Germinal center (tissue), 1 donor: ENCODE data around the gene ERMN.
A peak's percentile ranks its signal among the peaks of the same experiment; 100 is the strongest.

Experiments
- DNase-seq: peaks from one replicate; pipeline ENCODE4 v3.0.0; 2012; ENCODE audit warnings: mixed read lengths, low spot score

The ERMN gene

DNA sequence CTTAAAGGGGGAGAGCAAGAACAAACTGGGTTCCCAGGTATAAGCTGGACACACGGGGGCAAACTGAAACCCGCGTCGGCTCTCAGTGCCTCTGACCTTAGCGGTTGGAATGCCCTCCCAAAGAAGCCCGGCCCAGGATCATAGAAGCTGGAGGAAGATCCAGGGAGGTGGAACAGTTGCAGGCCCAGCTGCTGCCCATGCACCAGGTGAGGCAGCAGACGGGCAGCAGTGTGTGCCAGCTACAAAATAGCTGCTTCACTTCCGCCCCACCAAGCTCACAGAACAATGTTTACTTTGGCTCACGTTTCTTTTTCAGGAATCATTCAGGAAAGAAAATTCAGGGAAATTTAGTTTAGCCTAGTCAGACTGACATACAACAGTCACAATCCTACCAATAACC lies 3.9 kb upstream of the ERMN start:
- no peak for DNase-seq

DNA sequence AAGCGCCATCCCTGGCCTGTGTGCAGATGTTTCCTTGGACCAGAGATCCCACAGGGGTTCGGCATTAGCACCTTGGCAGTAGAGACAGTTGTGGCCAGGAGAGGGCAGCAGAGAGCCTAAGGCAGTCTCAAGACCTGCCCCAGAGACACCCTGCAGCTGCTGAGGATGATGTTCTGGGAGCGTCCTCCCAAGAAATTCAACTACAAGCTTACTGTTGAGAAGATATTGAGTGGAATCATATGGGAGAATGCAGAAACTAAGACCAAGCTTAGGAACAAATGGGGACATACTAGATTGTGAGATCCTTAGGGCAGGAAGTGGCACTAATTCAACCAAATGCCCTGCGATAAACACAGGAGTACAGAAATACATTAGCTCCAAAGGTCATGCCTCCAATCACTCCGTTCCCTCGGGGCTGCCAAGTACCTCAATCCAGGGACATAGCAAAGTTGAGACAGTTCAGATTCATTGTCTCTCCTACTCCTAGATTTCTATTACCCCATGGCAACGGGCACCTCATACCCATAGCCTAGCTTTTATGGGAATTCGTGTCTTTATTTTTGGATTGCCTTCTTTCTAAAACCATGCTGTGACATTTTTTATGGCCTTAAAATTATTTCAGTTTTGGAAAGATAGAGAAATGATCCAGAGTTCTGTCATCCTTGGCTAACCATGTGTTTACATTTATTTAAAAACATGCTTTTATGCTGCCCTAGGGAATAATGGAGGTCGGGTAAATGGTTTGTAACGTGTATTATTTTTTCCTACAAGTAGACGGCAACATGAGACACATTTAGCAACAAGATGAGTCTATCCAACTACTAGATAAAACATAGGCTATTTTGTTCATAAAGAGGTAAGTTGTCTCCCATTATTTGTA lies 2.2 kb upstream of the ERMN start:
- peak; percentile 82 for DNase-seq

DNA sequence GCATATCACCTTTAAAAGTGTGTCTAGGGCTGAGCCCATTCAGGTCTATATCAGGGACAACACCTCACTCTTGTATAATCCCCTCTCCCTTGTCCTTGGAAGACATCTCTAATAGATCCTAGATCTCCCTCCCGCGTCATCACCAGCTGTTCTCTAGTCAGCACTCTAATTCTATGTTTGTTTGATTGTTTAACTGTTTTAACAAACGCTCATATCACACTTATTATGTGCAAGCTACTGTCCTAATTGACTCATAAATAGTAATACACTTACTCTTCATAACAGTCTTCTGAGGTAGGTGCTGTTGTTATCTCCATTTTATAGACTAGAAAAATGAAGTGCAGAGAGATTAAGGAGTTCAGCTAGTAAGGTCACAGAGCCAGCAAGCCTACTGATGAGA lies 1.6 kb upstream of the ERMN start:
- DNase-seq: no peak

DNA sequence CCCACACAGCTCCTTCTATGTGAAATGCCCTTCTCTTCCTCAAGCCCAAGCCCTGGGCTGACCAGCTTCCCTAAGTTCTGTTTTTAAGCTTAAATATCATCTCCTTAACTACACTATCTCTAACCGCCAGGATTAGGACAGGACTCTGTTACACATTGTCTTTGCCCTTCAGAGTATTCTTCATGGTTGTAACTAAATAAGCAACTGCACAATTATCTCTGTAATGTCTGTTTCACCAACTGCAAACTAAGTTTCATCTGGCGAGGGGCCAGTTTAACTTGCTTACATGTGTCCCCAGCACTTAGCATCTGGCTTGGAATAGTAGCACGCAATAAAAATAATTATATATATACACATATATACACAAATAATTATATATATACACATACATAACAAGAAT lies 1.1 kb upstream of the ERMN start:
- DNase-seq: no peak

DNA sequence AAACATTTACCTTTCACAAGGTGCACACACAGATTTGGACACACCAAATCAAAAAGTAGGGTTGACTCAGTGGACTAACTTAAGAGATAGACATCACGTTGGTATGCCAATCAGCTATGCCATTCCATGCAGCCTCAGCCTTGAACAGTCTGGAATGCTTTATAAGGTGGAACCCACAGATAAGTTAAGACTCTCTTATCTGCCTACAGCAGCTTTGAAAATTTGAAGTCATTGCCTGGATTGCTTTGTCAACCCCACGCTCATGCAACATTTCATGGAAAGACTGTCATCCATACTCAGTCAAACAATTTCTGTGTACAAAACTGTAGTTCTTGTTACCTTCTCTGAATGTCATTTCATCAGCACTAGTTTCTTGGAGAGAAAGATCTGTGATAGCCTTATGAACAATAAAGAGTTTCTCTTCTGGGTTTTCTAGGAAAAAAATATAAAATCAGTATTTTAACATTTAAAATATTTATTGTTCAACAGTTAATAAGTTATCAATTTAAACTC lies 1.2 kb downstream of the ERMN start:
- DNase-seq: no peak

DNA sequence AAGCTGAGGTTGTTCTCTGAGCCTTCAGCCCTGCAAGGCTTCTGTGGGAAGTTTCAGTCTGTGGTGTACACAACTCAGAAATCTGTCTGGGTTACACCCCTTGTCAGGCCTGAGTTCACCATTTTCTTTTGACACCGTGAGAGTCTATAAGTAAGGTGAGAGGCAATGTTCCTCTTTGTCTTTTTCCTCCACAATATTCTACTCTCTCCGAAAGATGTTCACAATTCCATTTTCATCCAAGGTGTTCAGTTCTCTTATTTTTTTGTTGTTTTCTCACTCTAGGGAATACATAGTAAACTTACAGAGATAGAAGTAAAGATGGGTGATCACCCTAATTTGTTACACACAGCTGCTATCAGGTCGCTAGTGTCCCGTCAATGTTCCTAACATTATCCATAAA lies 3.2 kb downstream of the ERMN start:
- no peak for DNase-seq

DNA sequence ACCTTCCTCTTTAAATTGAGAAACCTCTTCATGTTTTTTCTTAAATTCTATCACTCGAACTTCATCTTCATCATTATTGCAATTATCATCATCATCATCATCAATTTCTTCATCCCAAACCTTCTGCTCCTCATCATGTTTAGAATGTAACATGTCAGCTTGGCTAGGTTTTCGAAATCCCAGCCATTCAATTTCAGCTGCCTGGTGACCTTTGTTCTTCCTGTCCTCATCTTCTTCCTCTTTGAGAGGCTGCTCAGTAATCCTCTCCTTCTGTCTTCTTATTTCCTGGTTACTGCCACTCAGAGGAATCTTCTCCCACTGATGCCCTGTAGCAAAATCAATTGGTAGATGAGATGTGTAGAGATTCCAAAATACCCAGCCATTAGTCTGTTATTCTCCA lies 4.2 kb downstream of the ERMN start:
- DNase-seq: no peak

DNA sequence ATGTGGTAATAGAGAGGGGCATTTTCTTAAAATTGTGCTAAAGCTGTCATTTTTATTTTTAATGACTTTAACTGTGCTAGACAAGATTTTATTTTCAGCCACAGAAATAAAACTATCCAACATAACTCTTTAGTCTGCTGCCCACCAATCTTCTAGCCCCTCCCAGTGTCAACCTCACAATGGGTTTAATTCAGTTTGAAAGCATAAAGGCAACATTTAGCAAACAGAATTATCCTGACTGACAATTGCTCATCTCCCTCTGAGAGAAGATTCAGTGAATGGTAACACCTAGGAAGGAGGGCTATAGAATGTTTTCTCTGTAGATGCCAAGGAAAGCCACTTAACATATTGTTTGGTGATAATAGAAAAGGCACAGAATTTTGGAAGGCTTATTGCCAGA lies 5.2 kb downstream of the ERMN start:
- no peak for DNase-seq

DNA sequence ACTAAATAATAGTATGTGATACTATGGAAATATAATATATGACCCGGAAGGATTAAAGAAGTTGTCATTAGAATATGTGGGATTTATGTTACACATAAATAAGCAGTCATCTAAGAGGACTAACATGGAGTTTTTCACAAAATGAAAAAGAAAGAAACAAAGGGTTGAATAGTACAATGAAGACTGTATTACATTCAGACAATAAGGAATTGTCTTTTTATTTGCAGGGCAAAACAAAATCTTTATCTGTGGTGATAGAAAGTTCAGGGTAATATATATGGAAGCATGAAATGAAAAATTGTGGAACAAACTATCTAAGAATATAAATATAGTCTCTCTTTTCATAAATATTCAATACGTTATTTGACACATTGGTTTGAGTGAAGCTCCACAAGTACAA lies 5.8 kb downstream of the ERMN start:
- DNase-seq: no peak

DNA sequence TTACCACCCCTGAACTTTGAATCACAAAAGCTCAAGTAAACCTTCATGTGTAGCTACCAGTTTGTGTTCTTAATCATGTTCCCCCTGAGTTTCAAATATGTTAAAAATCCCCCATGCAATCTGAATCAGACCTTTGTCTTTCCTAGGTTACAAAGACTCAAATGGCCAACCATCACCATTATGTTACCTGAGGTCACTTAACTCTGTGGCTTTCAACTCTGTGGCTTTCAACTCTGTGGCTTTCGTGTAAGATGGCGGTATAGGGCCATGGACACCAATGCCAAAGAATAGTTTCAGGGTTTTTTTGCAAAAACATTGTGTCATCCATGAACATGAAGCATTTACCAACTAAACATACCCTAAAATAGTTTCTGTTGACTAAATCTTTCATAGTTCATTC lies 6.7 kb downstream of the ERMN start:
- DNase-seq: no peak

DNA sequence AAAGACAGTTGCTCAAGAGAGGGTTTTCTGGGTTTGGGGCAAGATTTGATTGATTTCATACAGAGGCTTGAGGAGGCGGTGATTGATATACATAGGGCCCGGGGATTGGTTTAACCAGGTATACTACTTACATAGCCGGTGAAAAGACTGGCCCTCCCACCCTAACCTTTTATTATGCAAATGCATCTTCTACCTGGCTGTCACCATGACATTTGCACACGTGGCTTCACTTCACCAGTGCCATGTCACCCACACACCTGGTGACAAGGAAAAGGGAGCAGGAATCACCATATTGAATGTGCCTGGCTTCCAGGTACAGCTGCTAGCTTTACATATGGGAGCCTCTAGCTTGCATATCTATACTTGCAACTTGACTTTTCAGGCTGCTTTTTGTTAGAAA lies 9.7 kb downstream of the ERMN start:
- no peak for DNase-seq

DNA sequence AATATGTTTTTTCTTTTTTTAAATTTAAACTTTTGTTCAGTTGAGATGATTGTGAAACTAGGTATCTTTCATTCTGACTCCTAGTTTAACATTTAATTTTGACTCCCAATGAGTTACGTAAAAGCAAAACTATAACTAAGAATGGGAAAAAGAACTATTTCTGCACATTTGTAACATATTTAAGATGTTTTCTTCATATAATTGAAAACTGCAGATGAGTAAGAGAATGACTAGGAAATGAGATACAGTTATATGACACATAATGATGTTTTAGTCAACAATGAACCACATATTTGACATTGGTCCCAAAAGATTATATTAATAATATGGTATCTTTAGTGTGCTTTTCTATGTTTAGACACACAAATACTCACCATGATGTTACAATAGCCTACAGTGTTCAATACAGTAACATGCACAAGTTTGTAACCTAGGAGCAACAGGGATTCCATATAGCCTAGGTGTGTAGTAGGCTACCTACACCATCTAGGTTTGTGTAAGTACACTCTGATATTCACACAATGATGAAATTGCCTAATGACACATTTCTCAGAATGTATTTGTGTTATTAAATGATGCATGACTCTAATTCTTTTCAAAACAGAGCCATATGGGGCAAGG lies 12.6 kb downstream of the ERMN start:
- no peak for DNase-seq

DNA sequence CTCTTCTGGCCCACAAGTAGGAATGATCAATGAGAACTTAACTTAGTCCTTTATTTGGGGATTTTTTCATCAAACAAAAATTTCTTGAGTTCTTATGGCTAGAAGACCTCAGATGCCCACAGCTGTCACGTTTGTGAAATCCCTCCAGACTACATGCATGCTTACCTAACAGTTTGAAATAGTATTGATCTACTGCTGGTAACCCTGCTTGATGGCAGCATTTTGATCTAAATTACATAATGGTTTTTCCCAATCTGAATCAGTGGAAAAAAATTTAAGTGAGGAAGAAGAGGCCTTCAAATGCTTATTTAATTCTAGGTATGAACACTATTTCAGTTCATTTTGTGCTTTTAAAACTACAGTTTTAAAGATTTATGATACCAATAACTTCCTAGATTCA lies 13.9 kb downstream of the ERMN start:
- DNase-seq: no peak

DNA sequence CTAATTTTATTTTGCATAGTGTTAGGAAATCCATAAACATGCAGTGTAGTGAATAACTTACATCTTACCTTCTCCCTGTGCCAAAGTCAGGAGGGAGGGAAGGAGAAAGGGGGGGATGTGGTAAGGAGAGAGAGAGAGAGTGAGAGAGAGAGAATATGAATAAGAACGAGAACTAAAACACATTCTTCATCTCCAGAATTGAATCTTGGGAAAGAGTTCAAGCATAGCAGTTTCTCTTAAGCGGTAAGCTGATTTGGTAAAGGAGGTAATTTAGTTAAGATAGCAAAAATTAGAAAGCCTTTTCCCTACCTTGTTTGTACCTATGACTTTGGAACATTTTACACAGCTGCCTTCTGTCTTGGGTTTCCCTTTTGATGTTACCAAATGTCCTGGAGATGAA lies 15.7 kb downstream of the ERMN start:
- DNase-seq: no peak

DNA sequence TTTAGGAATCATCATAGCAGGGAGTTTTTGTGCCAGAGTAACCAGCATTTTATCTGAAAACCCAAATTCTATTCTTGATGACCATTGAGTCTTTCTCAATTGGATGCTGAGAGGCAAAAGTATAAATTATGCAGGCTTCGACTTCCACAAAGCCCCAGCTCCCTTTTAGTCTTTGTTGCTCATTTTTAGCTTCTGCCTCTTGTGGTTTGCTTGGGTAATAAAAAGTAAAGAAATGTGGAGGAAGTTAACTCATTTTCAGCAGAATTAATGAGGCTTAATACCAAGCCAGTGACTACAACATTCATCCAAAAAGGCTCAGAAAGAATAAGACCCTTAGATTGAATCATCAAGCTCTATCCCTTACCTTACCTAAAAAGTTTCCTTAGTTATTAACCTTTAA lies 18.6 kb downstream of the ERMN start:
- DNase-seq: peak; percentile 6

DNA sequence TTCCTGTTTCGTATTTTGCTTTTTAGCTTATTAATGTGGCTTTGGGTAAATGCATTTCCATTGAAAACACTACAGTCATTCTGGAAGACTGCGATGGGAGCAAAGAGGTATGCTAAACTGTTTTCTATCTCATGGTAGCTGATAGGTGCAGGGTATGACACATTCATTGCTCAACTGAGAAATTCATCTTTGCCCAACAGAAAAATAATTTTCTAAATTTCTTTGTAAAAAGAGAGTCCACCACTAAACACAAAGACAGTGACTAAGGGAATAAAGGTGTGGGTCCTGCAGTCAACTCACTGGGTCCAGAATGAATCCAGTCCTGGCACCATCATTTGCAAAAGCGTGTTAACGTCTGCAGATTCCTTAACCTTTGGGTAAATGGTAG lies 19.9 kb downstream of the ERMN start:
- DNase-seq: no peak

DNA sequence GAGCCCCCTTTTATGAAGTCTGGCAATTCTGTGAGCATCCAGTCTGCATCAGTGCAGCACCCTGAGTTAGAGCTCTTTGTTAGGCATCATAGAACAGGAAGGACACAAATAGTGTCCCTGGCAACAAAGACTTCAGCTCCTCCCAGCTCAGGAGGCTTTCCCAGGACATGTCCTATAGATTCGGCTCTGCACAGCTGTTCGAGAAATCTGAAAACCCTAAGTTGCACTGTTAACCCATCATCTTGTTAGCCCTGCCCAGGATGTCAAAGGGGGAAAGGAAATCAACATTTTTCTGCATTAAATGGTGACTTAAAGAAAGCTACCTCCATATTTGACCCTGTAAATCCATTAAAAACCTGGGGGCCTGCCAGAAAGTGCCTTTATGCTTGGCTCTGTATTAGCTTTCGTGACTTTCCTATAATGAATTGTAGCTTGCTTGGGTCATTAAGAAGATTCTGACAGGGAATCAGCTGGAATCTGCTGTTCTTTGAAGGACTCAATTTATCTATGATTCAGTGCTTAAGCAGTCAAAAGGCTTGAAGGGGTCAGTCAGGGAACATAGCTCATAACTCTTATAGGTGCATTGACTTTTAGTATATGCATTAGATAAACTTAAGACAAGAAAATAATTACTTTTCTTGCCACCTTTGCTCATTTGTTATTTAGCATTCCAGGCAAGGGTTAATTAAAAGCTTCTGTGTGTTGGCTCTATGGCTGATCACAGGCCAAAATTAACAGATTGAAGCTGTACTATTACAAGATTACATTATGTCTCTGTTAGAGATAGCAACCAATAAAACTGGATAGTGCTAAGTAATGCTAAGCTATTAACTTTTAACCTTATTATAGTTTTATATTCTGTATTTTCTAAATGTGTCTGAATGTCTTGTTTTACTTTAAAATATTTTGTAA lies 20.6 kb downstream of the ERMN start:
- DNase-seq: no peak

DNA sequence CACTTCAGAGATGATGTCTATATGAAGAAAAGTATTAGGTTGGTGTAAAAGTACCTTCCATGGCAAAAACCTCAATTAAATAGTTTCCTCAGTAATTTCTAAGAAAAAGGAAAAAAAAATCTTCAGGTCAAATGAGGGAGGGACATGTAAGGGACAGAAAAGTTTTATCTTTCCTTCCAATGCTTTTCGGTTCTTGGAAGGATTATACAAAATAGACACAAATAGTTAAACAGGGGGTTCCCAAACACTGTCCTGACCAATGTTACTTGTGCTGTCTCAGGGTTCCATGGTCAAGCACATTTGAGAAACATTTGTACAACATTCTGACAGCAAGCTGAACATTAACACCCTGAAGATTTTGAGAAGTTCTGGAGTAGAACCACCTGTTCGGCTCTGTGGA lies 22.0 kb downstream of the ERMN start:
- no peak for DNase-seq

DNA sequence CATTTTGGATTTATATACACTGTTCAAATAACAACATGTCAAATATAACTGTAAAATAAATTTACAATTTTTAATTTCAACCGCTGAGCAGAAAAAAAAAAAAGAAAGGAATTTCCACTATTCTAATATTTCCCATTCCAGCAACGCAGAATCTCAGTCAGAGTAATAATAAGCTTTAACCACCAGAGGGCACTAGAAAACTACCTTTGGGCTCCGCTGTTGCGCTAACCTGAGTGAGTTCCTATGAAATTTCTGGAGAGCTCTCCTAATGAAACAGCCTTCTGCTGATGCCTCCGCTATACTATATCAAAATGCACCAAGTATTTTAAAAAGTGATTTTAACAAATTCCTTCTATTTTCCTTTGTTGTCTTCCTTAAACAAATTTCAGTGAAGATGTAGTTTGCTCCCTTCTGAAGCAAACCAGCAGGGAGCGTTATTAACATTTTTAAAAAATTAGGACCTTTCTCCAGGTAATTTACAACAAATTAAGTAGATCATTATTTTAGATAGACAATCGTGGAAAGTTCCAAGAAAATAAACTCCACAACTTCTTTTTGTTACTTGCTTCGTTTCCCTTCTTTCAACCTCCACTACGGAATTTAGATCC lies 23.0 kb downstream of the ERMN start:
- DNase-seq: peak; percentile 28

DNA sequence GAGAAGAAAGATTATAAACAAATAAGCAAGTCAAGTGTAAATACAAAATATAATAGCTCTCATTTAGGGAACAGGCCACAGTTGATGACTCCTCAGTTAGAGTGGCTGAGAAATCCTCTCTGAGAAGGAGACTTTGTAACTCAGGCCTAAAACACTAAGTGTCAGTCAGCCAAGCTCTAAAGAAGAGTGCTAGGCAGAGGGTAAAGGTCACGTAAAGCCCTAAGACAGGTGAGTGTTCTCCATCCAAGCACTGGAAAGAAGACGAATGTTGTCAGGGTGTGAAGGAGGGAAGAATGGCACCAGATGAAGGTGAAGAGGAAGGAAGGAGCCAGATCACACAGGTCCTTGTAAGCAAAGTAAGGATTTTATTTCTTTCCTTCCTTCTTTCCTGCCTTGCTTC lies 24.3 kb downstream of the ERMN start:
- no peak for DNase-seq

DNA sequence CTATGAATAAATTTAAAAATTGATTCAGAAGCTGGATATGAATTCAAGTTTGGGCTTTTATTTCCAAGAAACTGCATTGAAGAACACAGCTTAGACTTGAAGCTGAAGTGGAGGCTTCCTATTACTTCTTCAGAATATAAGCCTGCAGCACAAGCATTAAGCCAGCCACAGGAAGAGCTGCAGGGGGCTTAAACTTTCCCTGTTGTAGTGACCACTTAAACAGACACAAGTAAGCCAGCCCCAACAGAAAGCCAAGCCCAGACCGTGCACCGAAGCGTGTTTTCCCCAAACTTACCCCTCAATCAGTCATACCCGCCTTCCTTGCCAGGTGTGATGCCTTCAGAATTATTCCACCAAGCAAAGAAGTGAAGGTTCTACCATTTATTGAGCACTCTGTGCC lies 28.7 kb downstream of the ERMN start:
- DNase-seq: no peak

DNA sequence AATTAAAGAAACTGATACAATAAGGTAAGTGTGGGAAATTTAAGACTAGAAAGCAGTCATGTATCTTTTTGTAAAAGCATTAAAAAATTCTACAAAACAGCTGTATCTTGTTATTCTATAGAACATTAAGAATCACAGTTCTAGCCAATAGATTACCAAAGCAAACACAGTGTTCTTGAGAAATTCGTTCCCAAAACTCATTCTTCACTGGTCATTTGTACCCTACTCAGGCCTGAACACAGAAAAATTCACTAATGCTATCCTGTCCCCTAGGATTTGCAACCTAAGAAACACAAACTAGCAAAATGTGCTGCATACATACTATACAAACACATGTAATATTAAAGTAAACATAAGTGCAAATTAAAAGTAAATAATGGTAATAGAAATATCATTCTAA lies 29.1 kb downstream of the ERMN start:
- DNase-seq: no peak
